Testis (tissue), 2 donors: ENCODE results near the gene PRRT2.

Experiments
- POLR2A ChIP-seq: fragments of 450-650 bp; IDR thresholded peaks from one replicate; pipeline ENCODE4 v1.6.1; 2017; ENCODE audit warnings: antibody characterized with exemption, mild to moderate bottlenecking, moderate library complexity
- TF ChIP-seq, protein P1 (sequence below), 3 experiments: fragments of 450-650 bp in 2 of 3; fragments of 200-600 bp in 1 of 3; sonication (generic) in 1 of 3; IDR thresholded peaks; one replicate each; pipeline ENCODE4 v1.5.1; 2016 to 2019; ENCODE audit warnings: antibody characterized with exemption in 3 of 3, mild to moderate bottlenecking in 2 of 3, moderate library complexity in 1 of 3

DNA sequence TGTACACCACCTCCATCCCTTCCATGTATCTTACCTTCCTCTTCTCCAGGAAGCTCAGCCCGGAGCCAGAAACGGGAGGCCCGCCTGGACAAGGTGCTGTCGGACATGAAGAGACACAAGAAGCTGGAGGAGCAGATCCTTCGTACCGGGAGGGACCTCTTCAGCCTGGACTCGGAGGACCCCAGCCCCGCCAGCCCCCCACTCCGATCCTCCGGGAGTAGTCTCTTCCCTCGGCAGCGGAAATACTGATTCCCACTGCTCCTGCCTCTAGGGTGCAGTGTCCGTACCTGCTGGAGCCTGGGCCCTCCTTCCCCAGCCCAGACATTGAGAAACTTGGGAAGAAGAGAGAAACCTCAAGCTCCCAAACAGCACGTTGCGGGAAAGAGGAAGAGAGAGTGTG is 7.5 kb downstream of the PRRT2 start:
- TF ChIP-seq, protein P1, sequence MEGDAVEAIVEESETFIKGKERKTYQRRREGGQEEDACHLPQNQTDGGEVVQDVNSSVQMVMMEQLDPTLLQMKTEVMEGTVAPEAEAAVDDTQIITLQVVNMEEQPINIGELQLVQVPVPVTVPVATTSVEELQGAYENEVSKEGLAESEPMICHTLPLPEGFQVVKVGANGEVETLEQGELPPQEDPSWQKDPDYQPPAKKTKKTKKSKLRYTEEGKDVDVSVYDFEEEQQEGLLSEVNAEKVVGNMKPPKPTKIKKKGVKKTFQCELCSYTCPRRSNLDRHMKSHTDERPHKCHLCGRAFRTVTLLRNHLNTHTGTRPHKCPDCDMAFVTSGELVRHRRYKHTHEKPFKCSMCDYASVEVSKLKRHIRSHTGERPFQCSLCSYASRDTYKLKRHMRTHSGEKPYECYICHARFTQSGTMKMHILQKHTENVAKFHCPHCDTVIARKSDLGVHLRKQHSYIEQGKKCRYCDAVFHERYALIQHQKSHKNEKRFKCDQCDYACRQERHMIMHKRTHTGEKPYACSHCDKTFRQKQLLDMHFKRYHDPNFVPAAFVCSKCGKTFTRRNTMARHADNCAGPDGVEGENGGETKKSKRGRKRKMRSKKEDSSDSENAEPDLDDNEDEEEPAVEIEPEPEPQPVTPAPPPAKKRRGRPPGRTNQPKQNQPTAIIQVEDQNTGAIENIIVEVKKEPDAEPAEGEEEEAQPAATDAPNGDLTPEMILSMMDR (IDR thresholded peaks at IDR 0.05) = peak in 1 of 3 experiments; percentile 17
- no peak for TF ChIP-seq POLR2A
